MM.1S (cell line): ENCODE measurements around the gene SH3RF3.

Experiments used
- DNase-seq: peaks from one replicate; pipeline ENCODE4 v3.0.0-alpha.2; 2015
- H2AFZ ChIP-seq: fragments of 300-600 bp; sonication (generic); 2 replicates; pipeline ENCODE4 v1.6.0; 2016; ENCODE audit warnings: antibody characterized with exemption, low read length
- H3F3A ChIP-seq: fragments of 300-600 bp; sonication (generic); 2 replicates; pipeline ENCODE4 v1.6.1; 2016; ENCODE audit warnings: mild to moderate bottlenecking, antibody characterized with exemption, low read length, moderate library complexity, mixed read lengths; ENCODE audit not compliant: insufficient read depth
- H3K27ac ChIP-seq: fragments of 300-600 bp; sonication (generic); 2 replicates; pipeline ENCODE4 v1.5.1; 2016; ENCODE audit warnings: mild to moderate bottlenecking, low read length
- H3K27me3 ChIP-seq: fragments of 300-600 bp; sonication (generic); replicated peaks from 2 replicates; pipeline ENCODE4 v1.6.0; 2016; ENCODE audit warnings: low read length; ENCODE audit not compliant: insufficient read depth
- H3K36me3 ChIP-seq: fragments of 300-600 bp; sonication (generic); replicated peaks from 2 replicates; pipeline ENCODE4 v1.6.1; 2016; ENCODE audit warnings: mild to moderate bottlenecking, low read length, mixed read lengths; ENCODE audit not compliant: insufficient read depth
- H3K4me1 ChIP-seq: fragments of 300-600 bp; sonication (generic); 2 replicates; pipeline ENCODE4 v1.6.1; 2016; ENCODE audit warnings: low read length, mixed read lengths
- H3K4me2 ChIP-seq: fragments of 300-600 bp; sonication (generic); 2 replicates; pipeline ENCODE4 v1.6.0; 2016; ENCODE audit warnings: low read depth, low read length
- H3K4me3 ChIP-seq: fragments of 300-600 bp; sonication (generic); 2 replicates; pipeline ENCODE4 v1.5.1; 2016; ENCODE audit warnings: low read length, mixed read lengths
- H3K79me2 ChIP-seq: fragments of 300-600 bp; sonication (generic); 2 replicates; pipeline ENCODE4 v1.6.1; 2016; ENCODE audit warnings: mixed run types, low read length, mixed read lengths
- H3K9ac ChIP-seq: fragments of 300-600 bp; sonication (generic); 2 replicates; pipeline ENCODE4 v1.6.1; 2016; ENCODE audit warnings: low read length, mixed read lengths
- H3K9me2 ChIP-seq: fragments of 300-600 bp; sonication (generic); replicated peaks from 2 replicates; pipeline ENCODE4 v1.6.1; 2016; ENCODE audit warnings: mild to moderate bottlenecking, low read length, mixed read lengths; ENCODE audit not compliant: insufficient read depth
- H3K9me3 ChIP-seq: fragments of 300-600 bp; sonication (generic); replicated peaks from 2 replicates; pipeline ENCODE4 v1.6.1; 2016; ENCODE audit warnings: mild to moderate bottlenecking, low read length, mixed read lengths; ENCODE audit not compliant: insufficient read depth
- H4K20me1 ChIP-seq: fragments of 300-600 bp; sonication (generic); 2 replicates; pipeline ENCODE4 v1.6.1; 2016; ENCODE audit warnings: mild to moderate bottlenecking, low read length, moderate library complexity, mixed read lengths; ENCODE audit not compliant: insufficient read depth
- CTCF ChIP-seq: fragments of 300-600 bp; sonication (generic); IDR thresholded peaks from 2 replicates; pipeline ENCODE4 v1.5.1; 2016; ENCODE audit warnings: antibody characterized with exemption, low read length, mixed read lengths
- EZH2 ChIP-seq: fragments of 300-600 bp; sonication (generic); optimal IDR thresholded peaks from 2 replicates; pipeline ENCODE3; 2017; ENCODE audit warnings: low read depth, mild to moderate bottlenecking, antibody characterized with exemption, low read length, mixed read lengths
- EZH2phosphoT487 ChIP-seq: fragments of 300-600 bp; sonication (generic); IDR thresholded peaks from 2 replicates; pipeline ENCODE4 v1.6.1; 2018; ENCODE audit warnings: antibody characterized with exemption, low read length

Gene SH3RF3

GRCh38 chr2:109186656-109187250 is 57.7 kb downstream of the SH3RF3 start:
- H2AFZ ChIP-seq: no peak overlapping the region
- H3K9me2 ChIP-seq: no peaks in the 10 kb centered on the region
- no peak overlapping the region for H3K4me2 ChIP-seq
- H3F3A ChIP-seq: 0 out of 2 replicates have a peak, but pooled peaks cover 4% of the 10 kb centered on the region
- H3K4me3 ChIP-seq: no peak overlapping the region
- H3K4me1 ChIP-seq: peaks cover 22% of the 10 kb centered on the region
- no peaks in the 10 kb centered on the region for H4K20me1 ChIP-seq
- H3K9me3 ChIP-seq: no peaks in the 10 kb centered on the region
- H3K79me2 ChIP-seq: peaks cover 85% of the 10 kb centered on the region
- H3K9ac ChIP-seq: no peak overlapping the region
- H3K36me3 ChIP-seq: no peaks in the 10 kb centered on the region
- H3K27ac ChIP-seq: no peak overlapping the region
- no peaks in the 10 kb centered on the region for H3K27me3 ChIP-seq
- DNase-seq: no peak
- TF ChIP-seq EZH2: no peak
- TF ChIP-seq EZH2phosphoT487: no peak
- no peak for TF ChIP-seq CTCF

- no peaks in the 10 kb centered on the region for H3K27me3 ChIP-seq
- H3K9me2 ChIP-seq: no peaks in the 10 kb centered on the region
- peaks cover 27% of the 10 kb centered on the region for H3K4me1 ChIP-seq
- no peak overlapping the region for H3K4me2 ChIP-seq
- no peak for TF ChIP-seq CTCF
- TF ChIP-seq EZH2: no peak
- no peak for TF ChIP-seq EZH2phosphoT487
- peaks cover 2% of the 10 kb centered on the region; the same call in 1 of the 2 replicates for H3F3A ChIP-seq
- no peak overlapping the region for H2AFZ ChIP-seq
- no peak for DNase-seq
- H3K36me3 ChIP-seq: no peaks in the 10 kb centered on the region
- peaks cover 90% of the 10 kb centered on the region for H3K79me2 ChIP-seq
- H3K4me3 ChIP-seq: no peak overlapping the region
- no peaks in the 10 kb centered on the region for H4K20me1 ChIP-seq
- H3K27ac ChIP-seq: no peak overlapping the region
- no peaks in the 10 kb centered on the region for H3K9me3 ChIP-seq
- no peak overlapping the region for H3K9ac ChIP-seq
Observed at GRCh38 chr2:109187711-109188495, 58.9 kb downstream of the SH3RF3 start.

GRCh38 chr2:109188496-109188890 is 59.5 kb downstream of the SH3RF3 start:
- Histone ChIP-seq H3K9me3 (no peaks in the 10 kb centered on the region), H3K9ac (no peak overlapping the region), H3K27me3 (no peaks in the 10 kb centered on the region), H3F3A (peaks cover 6% of the 10 kb centered on the region), H3K4me3 (no peak overlapping the region), H3K4me2 (no peak overlapping the region), H3K36me3 (no peaks in the 10 kb centered on the region), H2AFZ (no peak overlapping the region), H3K27ac (no peak overlapping the region), H3K79me2 (peaks cover 94% of the 10 kb centered on the region), H4K20me1 (no peaks in the 10 kb centered on the region), H3K4me1 (peaks cover 28% of the 10 kb centered on the region), H3K9me2 (no peaks in the 10 kb centered on the region)
- TF ChIP-seq EZH2phosphoT487 (no peak), CTCF (no peak), EZH2 (no peak)
- DNase-seq: no peak
